Kidney capillary endothelial cell (primary cell): Measurements from ENCODE around the gene FBXO7.
A peak's percentile ranks its signal among the peaks of the same experiment; 100 is the strongest.

Source experiments
- DNase-seq: peaks from one replicate; pipeline ENCODE4 v3.0.0-alpha.2; 2018; ENCODE audit warnings: low spot score

The FBXO7 gene

GRCh38 chr22:32531931-32532819 is 57.6 kb downstream of the FBXO7 start:
- no peak for DNase-seq

- no peak for DNase-seq
Measured at GRCh38 chr22:32532820-32533128, 58.2 kb downstream of the FBXO7 start.

- DNase-seq: no peak
Measured at GRCh38 chr22:32533265-32534111, 58.9 kb downstream of the FBXO7 start.

GRCh38 chr22:32534252-32535235 is 59.9 kb downstream of the FBXO7 start:
- no peak for DNase-seq

GRCh38 chr22:32535531-32536190 is 61.0 kb downstream of the FBXO7 start:
- no peak for DNase-seq

- no peak for DNase-seq
Measured at GRCh38 chr22:32536352-32536751, 61.7 kb downstream of the FBXO7 start.

- DNase-seq: no peak
Measured at GRCh38 chr22:32538521-32538920, 63.9 kb downstream of the FBXO7 start.

- peak; percentile 52 for DNase-seq
Measured at GRCh38 chr22:32539631-32540421, 65.2 kb downstream of the FBXO7 start.

GRCh38 chr22:32541481-32541880 is 66.9 kb downstream of the FBXO7 start:
- DNase-seq: no peak

GRCh38 chr22:32542066-32542676 is 67.6 kb downstream of the FBXO7 start:
- DNase-seq: no peak

GRCh38 chr22:32542677-32543357 is 68.2 kb downstream of the FBXO7 start:
- no peak for DNase-seq

- DNase-seq: no peak
Measured at GRCh38 chr22:32544953-32545558, 70.4 kb downstream of the FBXO7 start.

GRCh38 chr22:32545801-32546200 is 71.2 kb downstream of the FBXO7 start:
- DNase-seq: no peak

GRCh38 chr22:32546496-32546895 is 71.9 kb downstream of the FBXO7 start:
- no peak for DNase-seq

- no peak for DNase-seq
Measured at GRCh38 chr22:32546935-32547334, 72.3 kb downstream of the FBXO7 start.

- no peak for DNase-seq
Measured at GRCh38 chr22:32548039-32548438, 73.4 kb downstream of the FBXO7 start.
